Activated T-cell treated with anti-CD3 and anti-CD28 coated beads, Interleukin-2, amount 50 U/mL, for 72 hours (primary cell): ENCODE results near the gene TPD52L3. TPM values are rescaled to one million over a fixed set of nuclear protein-coding genes. Genes with fewer than 3 reads are reported as not detected.

ENCODE experiments used
- ATAC-seq, 2 donors: fragments of 150-1000 bp; cut with Tn5 transposase; replicated peaks in 1 of 2; 2 replicates each; pipeline ENCODE4 v1.10.0; 2021; ENCODE audit warnings: moderate library complexity in 2 of 2, mild to moderate bottlenecking in 1 of 2
- DNase-seq, 2 donors: peaks; one replicate each; pipeline ENCODE4 v3.0.0; 2021 to 2022; ENCODE audit warnings: mixed read lengths in 1 of 2
- H3K27ac Mint-ChIP-seq: one replicate; pipeline ENCODE4 v1.8.0; 2022; ENCODE audit warnings: mild to moderate bottlenecking, moderate library complexity, mixed read lengths
- H3K27me3 Mint-ChIP-seq: one replicate; pipeline ENCODE4 v1.8.0; 2022; ENCODE audit warnings: low read depth, mixed read lengths
- H3K36me3 Mint-ChIP-seq, 2 donors: one replicate each; pipeline ENCODE4 v1.8.0; 2022; ENCODE audit warnings: mixed read lengths in 2 of 2, mild to moderate bottlenecking in 1 of 2; ENCODE audit not compliant: insufficient read depth in 2 of 2
- H3K4me1 Mint-ChIP-seq: one replicate; pipeline ENCODE4 v1.8.0; 2022; ENCODE audit warnings: low read depth, mixed read lengths
- H3K4me3 Mint-ChIP-seq, 2 donors: one replicate each; pipeline ENCODE4 v1.8.0; 2022; ENCODE audit warnings: mild to moderate bottlenecking in 2 of 2, mixed read lengths in 2 of 2, moderate library complexity in 2 of 2
- H3K9me3 Mint-ChIP-seq, 2 donors: one replicate each; pipeline ENCODE4 v1.8.0; 2022; ENCODE audit warnings: mixed read lengths in 2 of 2
- total RNA-seq, 2 donors: library from RNA; stranded (reverse); gene quantifications; one replicate each; pipeline ENCODE4 v1.2.3, GENCODE V29; 2022

The TPD52L3 gene
- not detected for total RNA-seq

DNA sequence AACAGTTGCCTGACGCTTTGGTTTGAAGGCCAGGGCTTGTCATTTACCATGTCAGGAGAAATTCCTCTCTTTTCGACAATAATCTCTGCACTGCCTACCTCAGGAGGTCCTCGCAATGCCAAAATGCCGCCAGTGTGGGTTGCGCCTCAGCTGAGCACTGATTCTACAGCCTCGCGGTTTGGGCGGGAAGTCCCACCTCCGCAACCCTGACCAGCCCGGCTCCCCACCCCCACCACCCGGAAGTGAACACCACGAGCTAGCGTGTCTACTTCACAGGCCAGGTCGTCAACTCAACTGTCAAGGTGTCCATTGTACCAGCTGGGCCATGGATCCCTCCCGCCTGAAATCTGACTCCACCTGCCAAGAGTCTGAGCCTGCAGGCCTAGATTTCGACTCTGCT, at the start of gene TPD52L3:
TSS of gene TPD52L3 (plus strand) at position 273 of the 400 bp plus-strand sequence. CDS start 221 bp downstream, outside the sequence.
- DNase-seq (no peak), ATAC-seq (no peak)
- Mint-ChIP-seq H3K36me3 (peaks cover 0 to 2% of the 10 kb centered on the region in 2 donors), H3K4me1 (no peaks in the 10 kb centered on the region), H3K4me3 (no peak within 1 kb of the TSS), H3K27me3 (peaks cover 10% of the 10 kb centered on the region), H3K27ac (no peak within 1 kb of the TSS), H3K9me3 (peaks cover 0 to 2% of the 10 kb centered on the region in 2 donors)

DNA sequence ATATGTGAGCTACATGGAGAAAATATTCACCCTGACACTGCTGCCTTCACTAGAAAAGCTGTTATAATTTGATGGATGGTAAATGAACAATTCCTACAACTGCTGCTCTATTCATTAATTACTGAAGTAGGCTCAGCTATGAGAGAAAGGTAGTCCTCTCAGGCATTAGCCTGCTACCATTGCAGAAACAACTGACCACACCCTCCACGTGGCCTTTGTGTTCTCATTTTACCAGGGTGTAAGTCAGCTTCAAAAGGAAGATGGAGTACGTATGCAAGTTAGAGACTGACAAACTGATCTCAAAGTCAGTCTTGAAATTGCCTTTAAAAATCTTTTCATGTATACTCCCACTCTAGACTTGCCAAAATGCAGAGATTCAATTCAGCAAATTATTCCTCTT, 26.3 kb upstream of the TPD52L3 start:
- Mint-ChIP-seq H3K27ac (no peak overlapping the region), H3K36me3 (no peaks in the 10 kb centered on the region), H3K9me3 (no peaks in the 10 kb centered on the region), H3K27me3 (peaks cover 17% of the 10 kb centered on the region), H3K4me3 (no peak overlapping the region), H3K4me1 (no peaks in the 10 kb centered on the region)
- DNase-seq (no peak), ATAC-seq (no peak)

DNA sequence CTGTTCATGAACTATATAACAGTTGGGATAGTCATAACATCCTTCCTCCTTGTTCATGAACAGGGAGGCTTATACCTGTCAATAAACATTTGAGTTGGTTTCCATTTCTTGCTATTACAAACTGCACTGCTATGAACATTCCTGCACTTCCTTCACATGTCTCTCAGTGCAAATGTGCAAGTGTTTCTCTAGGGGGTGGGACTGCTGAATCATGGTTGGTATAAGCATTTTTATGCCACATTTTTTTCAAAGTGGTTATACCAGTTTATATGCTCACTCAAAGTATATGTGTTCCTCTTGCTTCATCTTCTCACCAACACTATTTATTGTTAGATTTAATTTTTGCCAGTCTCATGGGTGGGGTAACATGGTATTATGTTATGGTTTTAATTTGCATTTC, 25.8 kb upstream of the TPD52L3 start:
- Mint-ChIP-seq H3K27ac (no peak overlapping the region), H3K9me3 (no peaks in the 10 kb centered on the region), H3K4me3 (no peak overlapping the region), H3K27me3 (peaks cover 17% of the 10 kb centered on the region), H3K36me3 (no peaks in the 10 kb centered on the region), H3K4me1 (no peaks in the 10 kb centered on the region)
- DNase-seq (no peak), ATAC-seq (no peak)

DNA sequence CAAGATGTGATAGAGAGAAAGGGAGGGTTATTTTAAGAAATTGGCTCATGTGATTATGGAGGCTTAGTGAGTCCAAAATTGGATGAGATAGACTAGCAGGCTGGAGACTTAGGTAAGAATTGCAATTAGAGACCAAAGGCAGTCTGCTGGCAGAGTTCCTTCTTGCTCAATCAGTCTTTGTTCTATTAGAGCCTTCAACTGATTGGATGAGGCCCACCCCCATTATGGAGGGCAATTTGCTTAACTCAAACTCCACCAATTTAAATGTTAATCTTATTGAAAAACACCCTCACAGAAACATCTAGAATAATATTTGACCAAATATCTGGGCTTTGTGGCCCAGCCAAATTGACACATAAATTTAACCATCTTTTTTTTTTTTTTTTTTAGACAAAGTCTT, 23.9 kb upstream of the TPD52L3 start:
- Mint-ChIP-seq H3K9me3 (no peaks in the 10 kb centered on the region), H3K27me3 (peaks cover 17% of the 10 kb centered on the region), H3K4me1 (no peaks in the 10 kb centered on the region), H3K4me3 (no peak overlapping the region), H3K36me3 (no peaks in the 10 kb centered on the region), H3K27ac (no peak overlapping the region)
- ATAC-seq (no peak), DNase-seq (no peak)

DNA sequence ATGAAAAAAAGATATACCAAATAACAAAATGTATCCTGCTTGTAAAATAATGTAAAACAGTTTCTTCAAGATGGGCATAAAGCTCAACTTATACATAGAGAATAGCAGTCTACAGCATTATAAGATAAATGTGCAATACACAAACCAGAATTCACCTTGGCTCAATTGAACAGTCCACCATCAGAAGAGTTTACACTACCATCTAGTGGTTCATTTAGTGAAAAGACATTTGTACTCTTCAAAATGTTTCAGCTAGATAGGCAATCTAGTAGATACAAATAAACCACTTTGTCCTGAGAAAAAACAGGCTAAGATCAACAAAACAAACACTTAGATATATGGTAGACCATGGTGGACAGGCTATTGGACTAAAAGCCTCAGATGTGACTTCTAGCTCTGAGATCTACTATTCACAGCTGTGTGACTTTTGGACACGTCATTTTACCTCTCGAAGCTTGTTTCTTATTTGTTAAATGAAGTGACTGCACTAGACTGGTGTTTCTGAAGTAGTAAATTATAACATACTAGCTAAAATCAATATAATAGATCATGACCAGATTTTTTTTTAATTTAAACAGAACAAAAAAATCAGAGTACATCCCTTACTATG, 22.1 kb upstream of the TPD52L3 start:
- no peaks in the 10 kb centered on the region for H3K36me3 Mint-ChIP-seq
- no peak overlapping the region for H3K27ac Mint-ChIP-seq
- H3K4me3 Mint-ChIP-seq, result no peak overlapping the region
- no peaks in the 10 kb centered on the region for H3K9me3 Mint-ChIP-seq
- ATAC-seq (peak in 1 of 2 donors; percentile 25), DNase-seq (no peak)
- peaks cover 17% of the 10 kb centered on the region for H3K27me3 Mint-ChIP-seq
- H3K4me1 Mint-ChIP-seq, result no peaks in the 10 kb centered on the region

DNA sequence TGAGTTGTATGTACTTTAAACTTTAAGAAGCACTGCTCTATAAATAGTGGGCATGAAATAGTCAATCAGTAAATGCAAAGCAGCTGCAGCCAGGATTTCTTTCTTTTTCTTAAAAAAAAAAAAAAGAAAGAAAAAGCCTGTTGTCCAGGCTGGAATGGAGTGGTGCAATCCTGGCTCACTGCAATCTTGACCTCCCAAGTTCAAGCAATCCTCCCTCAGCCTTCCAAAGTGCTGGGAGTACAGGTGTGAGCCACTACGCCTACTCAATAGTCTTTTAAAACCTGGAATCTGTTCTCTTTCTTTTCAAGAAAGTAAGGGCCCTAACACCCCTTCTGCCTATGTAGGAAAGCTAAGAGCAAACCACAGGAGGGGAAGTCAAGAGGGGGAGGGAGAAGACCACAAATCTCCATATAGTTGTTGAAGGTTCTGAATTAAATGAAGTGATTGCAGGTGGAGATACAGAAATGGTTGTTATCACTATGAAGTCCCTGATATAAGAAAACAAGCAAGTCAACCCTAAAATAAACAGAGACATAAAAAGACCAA, 20.6 kb upstream of the TPD52L3 start:
- H3K27me3 Mint-ChIP-seq, result peaks cover 17% of the 10 kb centered on the region
- DNase-seq (no peak), ATAC-seq (no peak)
- no peak overlapping the region for H3K27ac Mint-ChIP-seq
- no peak overlapping the region for H3K4me3 Mint-ChIP-seq
- no peaks in the 10 kb centered on the region for H3K9me3 Mint-ChIP-seq
- no peaks in the 10 kb centered on the region for H3K36me3 Mint-ChIP-seq
- no peaks in the 10 kb centered on the region for H3K4me1 Mint-ChIP-seq

GRCh38 chr9:6330958-6331634, 2.9 kb downstream of the TPD52L3 start:
- H3K27me3 Mint-ChIP-seq, result no peaks in the 10 kb centered on the region
- H3K27ac Mint-ChIP-seq, result no peak overlapping the region
- DNase-seq, result no peak
- no peak overlapping the region for H3K4me3 Mint-ChIP-seq
- H3K9me3 Mint-ChIP-seq, result peaks cover 10% of the 10 kb centered on the region in 2 donors
- ATAC-seq, result no peak
- H3K4me1 Mint-ChIP-seq, result no peaks in the 10 kb centered on the region
- H3K36me3 Mint-ChIP-seq, result peaks cover 8% of the 10 kb centered on the region in 2 donors

- H3K27me3 Mint-ChIP-seq, result peaks cover 22% of the 10 kb centered on the region
- peaks cover 14 to 19% of the 10 kb centered on the region in 2 donors for H3K9me3 Mint-ChIP-seq
- no peak overlapping the region for H3K4me3 Mint-ChIP-seq
- H3K27ac Mint-ChIP-seq, result no peak overlapping the region
- peaks cover 8% of the 10 kb centered on the region in 2 donors for H3K36me3 Mint-ChIP-seq
- no peak for DNase-seq
- ATAC-seq, result no peak
- H3K4me1 Mint-ChIP-seq, result no peaks in the 10 kb centered on the region
These were observed 6.1 kb downstream of the TPD52L3 start for GRCh38 chr9:6334305-6334704.

DNA sequence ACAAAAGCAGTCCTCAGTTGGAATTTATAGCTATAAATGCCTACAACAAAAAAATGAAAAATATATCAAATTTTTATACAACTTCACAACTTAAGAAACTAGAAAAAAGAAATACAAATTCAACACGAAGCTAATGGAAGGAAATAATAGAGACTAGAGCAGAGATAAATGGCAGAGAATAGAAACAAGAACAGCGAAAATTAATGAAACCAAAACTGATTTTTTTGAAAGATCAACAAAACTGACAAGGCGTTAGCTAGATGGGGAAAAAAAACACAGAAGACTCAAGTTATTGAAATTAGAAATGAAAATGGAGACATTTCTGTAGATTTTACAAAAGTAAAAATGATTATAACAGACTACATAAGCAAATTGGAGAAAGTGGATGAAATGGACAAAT, 20.6 kb downstream of the TPD52L3 start:
- Mint-ChIP-seq H3K4me3 (no peak overlapping the region), H3K27me3 (no peaks in the 10 kb centered on the region), H3K4me1 (no peaks in the 10 kb centered on the region), H3K9me3 (no peaks in the 10 kb centered on the region), H3K36me3 (no peaks in the 10 kb centered on the region), H3K27ac (no peak overlapping the region)
- ATAC-seq (no peak), DNase-seq (no peak)

DNA sequence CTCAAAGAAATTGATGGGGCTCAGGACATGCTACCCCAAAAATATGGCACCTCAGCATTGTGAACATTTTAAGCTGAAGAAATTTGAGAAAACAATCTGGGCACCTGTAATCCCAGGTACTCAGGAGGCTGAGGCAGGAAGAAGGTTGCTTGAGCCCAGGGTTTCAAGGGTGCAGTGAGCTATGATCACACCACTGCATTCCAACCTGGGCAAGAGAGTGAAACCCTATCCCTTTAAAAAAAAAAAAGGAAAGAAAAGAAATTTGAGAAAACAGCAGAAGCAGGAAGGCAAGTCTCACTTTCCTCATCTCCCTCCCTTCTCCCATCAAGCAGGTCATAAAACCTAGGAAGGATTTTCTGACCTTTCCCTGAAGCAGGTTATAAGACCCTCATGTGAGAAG, 23.6 kb downstream of the TPD52L3 start:
- no peaks in the 10 kb centered on the region for H3K9me3 Mint-ChIP-seq
- no peak overlapping the region for H3K27ac Mint-ChIP-seq
- no peaks in the 10 kb centered on the region for H3K27me3 Mint-ChIP-seq
- ATAC-seq, result no peak
- H3K36me3 Mint-ChIP-seq, result no peaks in the 10 kb centered on the region
- DNase-seq, result no peak
- peaks cover 19% of the 10 kb centered on the region for H3K4me1 Mint-ChIP-seq
- H3K4me3 Mint-ChIP-seq, result no peak overlapping the region

- ATAC-seq, result peak; percentile 87 to 89
- peaks cover 19% of the 10 kb centered on the region for H3K4me1 Mint-ChIP-seq
- H3K4me3 Mint-ChIP-seq, result no peak overlapping the region
- H3K9me3 Mint-ChIP-seq, result no peaks in the 10 kb centered on the region
- no peaks in the 10 kb centered on the region for H3K36me3 Mint-ChIP-seq
- peak overlapping the region; percentile 3 for H3K27ac Mint-ChIP-seq
- no peaks in the 10 kb centered on the region for H3K27me3 Mint-ChIP-seq
- peak; percentile 14 to 43 for DNase-seq
These were observed 26.0 kb downstream of the TPD52L3 start for GRCh38 chr9:6354072-6354686.

DNA sequence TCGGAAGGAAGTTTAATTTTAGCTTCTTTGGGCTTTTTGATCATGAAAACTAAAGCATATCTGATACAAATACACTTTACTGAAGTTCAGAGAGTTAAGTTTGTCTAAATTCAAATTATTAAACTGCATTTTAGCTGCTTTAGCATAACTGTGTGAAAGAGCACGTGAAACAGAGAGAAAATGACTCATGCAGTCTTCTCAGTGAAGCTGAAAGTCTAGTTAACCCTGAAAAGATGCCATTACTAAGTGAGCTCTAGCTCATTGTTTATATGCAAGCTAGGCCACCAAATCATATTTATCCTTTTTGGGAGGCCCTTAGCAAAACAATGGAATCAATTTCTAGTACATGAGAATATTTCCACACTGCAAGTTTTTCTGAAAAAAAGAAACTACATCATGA, 27.6 kb downstream of the TPD52L3 start:
- Mint-ChIP-seq H3K27me3 (no peaks in the 10 kb centered on the region), H3K4me3 (peak overlapping the region in 1 of 2 donors; percentile 40), H3K9me3 (no peaks in the 10 kb centered on the region), H3K36me3 (no peaks in the 10 kb centered on the region), H3K4me1 (peaks cover 19% of the 10 kb centered on the region), H3K27ac (peak overlapping the region; percentile 48)
- DNase-seq (no peak), ATAC-seq (peak; percentile 85)

DNA sequence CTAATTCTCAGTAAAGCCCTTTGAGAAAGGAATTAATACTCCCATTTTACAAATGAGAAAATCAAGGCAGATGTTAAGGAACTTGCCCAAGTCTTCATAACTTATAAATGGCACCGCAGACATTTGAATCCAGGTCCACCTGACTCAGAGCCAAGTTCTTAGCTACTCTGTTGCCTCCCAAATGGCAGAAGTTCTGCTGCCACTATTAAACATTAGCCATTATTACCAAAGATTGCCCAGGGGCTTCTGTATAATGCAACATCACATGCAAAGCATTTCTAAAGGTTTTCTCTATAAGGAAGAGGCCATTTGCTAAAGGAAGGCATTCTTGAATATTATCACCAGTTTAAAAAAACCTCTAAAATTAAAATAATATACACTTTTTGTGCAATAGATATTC, 28.3 kb downstream of the TPD52L3 start:
- H3K9me3 Mint-ChIP-seq, result no peaks in the 10 kb centered on the region
- no peak overlapping the region for H3K4me3 Mint-ChIP-seq
- no peak for DNase-seq
- no peaks in the 10 kb centered on the region for H3K27me3 Mint-ChIP-seq
- no peaks in the 10 kb centered on the region for H3K36me3 Mint-ChIP-seq
- peaks cover 19% of the 10 kb centered on the region for H3K4me1 Mint-ChIP-seq
- no peak for ATAC-seq
- no peak overlapping the region for H3K27ac Mint-ChIP-seq
